MV-4-11 (cell line): Measurements from ENCODE around the gene CD74.
A peak's percentile ranks its signal among the peaks of the same experiment; 100 is the strongest.

Experiments
- DNase-seq: peaks from one replicate; lab custom pipeline; 2025; lab: John Stamatoyannopoulos, UW

The CD74 gene

DNA sequence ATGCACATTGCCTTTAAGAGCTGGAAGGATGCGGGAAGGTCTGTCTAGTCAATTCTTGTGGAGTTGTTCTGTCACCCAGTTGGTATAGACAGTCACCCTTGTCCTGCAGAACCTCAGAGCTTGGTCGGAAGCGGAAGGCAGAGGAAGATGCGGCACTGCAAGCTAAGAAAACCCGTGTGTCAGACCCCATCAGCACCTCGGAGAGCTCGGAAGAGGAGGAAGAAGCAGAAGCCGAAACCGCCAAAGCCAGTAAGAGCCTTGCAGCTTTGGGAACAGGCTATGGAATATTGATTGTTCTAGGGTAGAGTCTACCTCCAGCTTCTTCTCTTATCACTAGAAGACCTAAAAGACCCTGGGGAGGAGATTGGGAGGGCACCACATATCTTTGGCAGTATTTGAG is 48.7 kb downstream of the CD74 start:
- DNase-seq = no peak

DNA sequence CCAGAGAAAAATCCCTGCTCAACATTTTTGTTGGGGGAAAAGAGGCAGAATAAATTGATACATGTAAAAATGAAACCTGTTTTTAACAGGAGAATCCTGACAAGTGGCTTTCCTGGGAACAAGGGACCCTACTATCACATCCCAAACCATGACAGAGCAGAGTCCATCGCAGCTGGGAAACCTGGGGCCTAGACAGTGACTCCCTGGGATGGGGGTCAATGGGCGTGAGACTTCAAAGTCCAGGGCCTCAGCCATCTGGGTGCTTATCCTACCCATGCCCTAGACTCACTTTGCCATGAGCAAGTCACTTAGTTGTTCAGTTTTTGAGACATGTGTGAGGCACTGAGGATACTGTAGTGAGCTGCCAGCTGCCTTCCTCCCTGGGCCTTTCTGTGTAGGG is 49.5 kb downstream of the CD74 start:
- DNase-seq = no peak

- no peak for DNase-seq
Measured at GRCh38 chr5:150361301-150361700, 51.4 kb downstream of the CD74 start.

GRCh38 chr5:150358261-150359095 is 54.2 kb downstream of the CD74 start:
- DNase-seq = peak; percentile 37

DNA sequence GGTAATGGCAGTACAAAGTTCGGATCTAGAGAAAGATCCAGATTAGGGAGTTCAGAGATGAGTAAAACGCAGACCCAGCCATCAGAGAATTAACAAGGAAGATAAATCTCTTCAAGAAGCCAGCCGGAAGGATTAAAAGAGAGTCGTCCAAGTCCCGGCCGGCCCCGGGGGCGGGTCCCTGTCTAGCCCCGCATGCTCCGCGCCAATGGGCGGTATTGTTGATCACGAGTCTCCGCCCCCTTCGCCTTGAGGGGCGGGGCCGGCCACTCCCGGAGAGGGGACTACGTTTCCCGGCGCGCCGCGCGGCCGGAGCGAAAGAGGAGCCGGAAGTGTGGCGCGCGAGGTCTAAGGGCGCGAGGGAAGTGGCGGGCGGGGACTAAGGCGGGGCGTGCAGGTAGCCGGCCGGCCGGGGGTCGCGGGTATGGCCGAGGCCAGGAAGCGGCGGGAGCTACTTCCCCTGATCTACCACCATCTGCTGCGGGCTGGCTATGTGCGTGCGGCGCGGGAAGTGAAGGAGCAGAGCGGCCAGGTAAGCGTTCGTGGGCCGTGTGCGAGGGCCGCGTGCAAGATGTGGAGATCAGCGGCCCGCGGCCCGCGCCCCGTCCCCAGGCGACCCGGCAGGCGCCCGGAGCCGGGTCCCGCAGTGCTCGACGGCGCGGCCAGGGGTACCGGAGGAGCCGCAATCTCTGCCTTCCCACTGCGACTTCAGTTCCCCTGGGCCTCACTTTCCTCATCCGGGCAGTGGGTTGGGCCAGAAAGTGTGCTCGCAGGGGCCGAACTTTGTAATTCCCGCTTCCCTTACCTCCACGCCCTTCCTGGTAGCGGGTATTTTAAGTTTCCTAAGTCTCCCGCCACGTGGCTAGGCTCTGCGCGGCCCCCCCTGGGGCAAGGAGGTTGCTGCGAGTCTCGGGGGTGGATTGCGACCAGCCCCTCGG is 55.1 kb downstream of the CD74 start, which contains the start of gene TCOF1:
TSS of gene TCOF1 (plus strand) at position 372 of the 935 bp plus-strand sequence. CDS start at position 422, 50 bp downstream.
- DNase-seq = peak; percentile 94

DNA sequence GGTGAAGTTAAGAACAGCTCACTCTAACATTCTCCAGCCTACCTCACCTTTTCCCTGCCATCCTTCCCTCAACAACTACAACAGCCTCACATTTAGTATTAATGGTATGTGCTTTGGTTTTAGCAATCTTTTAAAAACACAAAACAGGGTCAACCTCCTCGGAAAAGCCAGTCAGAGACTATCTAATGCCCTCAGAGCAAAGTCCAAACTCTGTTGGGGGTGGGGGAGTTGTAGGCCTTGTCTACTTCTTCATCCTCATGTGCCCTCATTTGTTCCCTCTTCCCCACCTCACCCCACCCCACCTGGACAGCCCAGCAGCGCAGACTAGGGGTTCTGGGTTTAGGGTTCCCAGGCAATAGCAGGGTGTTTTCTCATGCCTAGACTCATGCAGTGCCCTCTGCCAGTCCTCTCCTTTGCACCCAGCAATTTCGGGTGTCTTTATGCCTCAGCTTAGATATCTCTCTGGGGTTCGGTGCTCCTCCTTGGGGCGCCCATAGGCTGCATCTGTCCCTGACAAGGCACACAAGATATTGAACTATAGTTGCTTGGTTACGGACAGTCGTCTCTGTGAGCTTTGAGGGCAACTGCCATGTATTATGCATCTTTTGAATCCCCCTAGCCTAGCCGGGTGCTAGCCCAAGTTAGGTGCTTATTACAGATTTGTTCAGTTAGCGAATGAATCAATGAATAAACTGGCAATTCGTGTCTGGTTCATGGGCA is 56.0 kb downstream of the CD74 start:
- DNase-seq = no peak

- DNase-seq = no peak
Measured at GRCh38 chr5:150355791-150356190, 56.9 kb downstream of the CD74 start.

DNA sequence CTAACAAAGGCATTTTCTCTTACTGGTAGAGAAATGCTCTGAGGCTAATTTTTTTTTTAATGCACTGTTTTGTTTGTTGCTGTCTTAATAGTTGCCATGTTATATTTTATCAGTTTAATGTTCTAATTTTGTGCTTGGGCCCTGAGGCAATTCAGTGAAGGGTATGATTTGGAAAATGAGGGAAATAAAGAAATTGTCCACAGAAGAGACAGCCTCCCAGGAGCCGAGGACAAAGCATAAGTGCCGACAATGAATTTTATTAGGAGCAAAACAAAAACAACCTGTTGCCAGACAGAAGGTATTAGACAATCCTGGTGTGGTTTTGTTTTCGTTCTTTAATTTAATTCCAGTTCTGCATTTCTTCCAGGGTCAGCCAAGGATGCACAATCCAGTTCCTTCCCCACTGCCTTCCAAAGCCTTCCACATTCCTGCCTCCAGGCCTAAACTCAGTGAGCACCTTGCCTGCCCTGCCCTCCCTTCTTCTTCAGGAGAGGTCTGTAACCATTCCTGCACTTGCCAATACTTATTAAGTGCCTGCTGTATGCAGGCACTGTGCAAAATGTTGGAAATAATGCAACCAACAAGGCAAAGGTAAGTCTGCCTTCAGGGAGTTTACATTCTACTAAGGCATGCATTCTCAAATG is 59.6 kb downstream of the CD74 start:
- no peak for DNase-seq

DNA sequence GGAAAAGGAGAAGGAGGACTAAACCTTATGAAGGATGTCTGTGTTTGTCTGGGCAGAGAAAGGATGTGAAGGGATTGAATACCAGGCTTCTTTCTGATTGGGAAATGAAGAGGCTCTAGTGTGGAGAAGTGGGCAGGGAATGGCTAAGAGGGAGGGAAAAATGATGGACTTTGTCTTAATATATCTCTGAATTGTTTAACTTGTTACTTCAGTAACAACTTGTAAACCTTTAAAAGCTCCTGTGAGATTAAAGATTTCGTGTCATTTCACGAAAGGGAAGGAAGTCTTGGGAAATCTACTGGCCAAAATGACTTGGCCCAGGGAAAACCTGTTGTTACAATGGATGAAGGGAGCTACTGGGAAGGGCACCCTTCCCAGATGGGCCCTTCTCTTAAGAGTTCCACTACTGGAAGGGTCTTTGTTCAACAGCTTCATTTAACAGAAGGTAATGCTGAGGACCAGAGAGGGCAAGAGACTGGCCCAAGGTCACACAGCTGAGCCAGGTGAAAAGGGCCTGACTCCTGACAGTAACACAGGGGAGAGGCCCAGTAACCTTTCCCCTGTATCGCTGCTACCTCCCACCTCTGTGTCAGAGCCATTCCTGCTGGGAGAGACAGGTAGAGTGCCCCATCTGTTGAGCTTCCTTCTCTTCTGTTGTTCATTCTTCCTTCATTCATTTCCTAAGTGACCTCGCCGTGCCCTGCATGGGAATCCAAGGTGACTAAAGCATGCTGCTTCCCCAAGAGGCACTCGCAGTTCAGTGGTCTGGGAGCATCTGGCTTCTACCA is 60.3 kb downstream of the CD74 start:
- peak; percentile 5 for DNase-seq
